Measurements from ENCODE around the gene EIF4E3. TPM values are rescaled to one million over a fixed set of nuclear protein-coding genes. Genes with fewer than 3 reads are reported as not detected.

EIF4E3 gene
- polyA plus RNA-seq, 1 donor (not counting 4 experiments of a cell fraction or from before 2014, with no cell fraction given) = 2.2 TPM

DNA sequence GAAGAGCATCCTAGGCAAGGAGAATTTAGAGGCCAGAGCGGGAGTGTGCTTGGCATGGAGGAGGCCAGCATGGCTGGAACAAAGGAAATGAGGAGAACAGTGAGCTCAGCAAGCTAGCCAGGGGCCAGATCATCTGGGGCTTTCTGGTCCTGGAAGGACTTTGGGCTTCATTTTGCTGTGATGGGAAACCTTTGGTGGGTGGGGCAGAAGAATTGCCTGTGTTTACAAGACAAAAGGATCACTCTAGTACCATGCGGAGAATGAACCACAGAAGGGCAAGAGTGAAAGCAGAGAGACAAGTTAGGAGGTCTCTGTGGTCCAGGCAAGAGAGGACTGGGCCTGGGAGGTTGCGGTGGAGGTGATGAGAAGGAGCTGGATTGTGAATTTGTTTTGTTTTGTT, 80.1 kb downstream of the EIF4E3 start:
- Histone ChIP-seq H3K27ac (ENCODE audit: control insufficient read depth, insufficient read depth, low read length) (no peak overlapping the region), H4K20me1 (ENCODE audit: control insufficient read depth, extremely low read depth, insufficient read depth, low read length) (no peaks in the 10 kb centered on the region), H3K9me1 (ENCODE audit: control insufficient read depth, extremely low read depth, insufficient read depth, low read length) (no peaks in the 10 kb centered on the region), H3K79me2 (ENCODE audit: control insufficient read depth, insufficient read depth, low read length) (no peaks in the 10 kb centered on the region), H3K4me1 (ENCODE audit: control insufficient read depth, extremely low read depth, insufficient read depth, low read length) (peaks cover 9% of the 10 kb centered on the region), H3K4me3 (ENCODE audit: control insufficient read depth in 2 of 3, extremely low read depth in 1 of 3, insufficient read depth in 2 of 3, low read depth in 1 of 3, low read length in 3 of 3) (no peak overlapping the region), H3K9me3 (ENCODE audit: control insufficient read depth, low read depth, low read length) (no peaks in the 10 kb centered on the region), H2AFZ (ENCODE audit: control insufficient read depth, low read length) (no peak overlapping the region), H3K9ac (ENCODE audit: control insufficient read depth, extremely low read depth, insufficient read depth, low read length) (no peak overlapping the region), H3K27me3 (ENCODE audit: control insufficient read depth, extremely low read depth, insufficient read depth, low read length) (peaks cover 2% of the 10 kb centered on the region), H3K4me2 (ENCODE audit: control insufficient read depth, extremely low read depth, insufficient read depth, low read depth, low read length) (no peak overlapping the region), H3K36me3 (ENCODE audit: control insufficient read depth in 2 of 2, extremely low read depth in 1 of 2, insufficient read depth in 2 of 2, low read length in 2 of 2) (no peaks in the 10 kb centered on the region)
- TF ChIP-seq CTCF (optimal IDR thresholded peaks at IDR 0.05 in 1 of 3, IDR thresholded peaks at IDR 0.05 in 1 of 3, conservative IDR thresholded peaks at IDR 0.05 in 1 of 3; ENCODE audit: extremely low read depth in 1 of 3, insufficient read depth in 2 of 3, low read length in 3 of 3) = no peak
- TF ChIP-seq EZH2 (IDR thresholded peaks at IDR 0.05; ENCODE audit: low read length) = no peak
- DNase-seq (ENCODE audit: low read depth, low spot score) = no peak
- dilution Hi-C loops (cut with MboI; ENCODE audit: extremely low pct_ligation_motif_present, low sequenced_read_pairs) = no loop called here
- no peak for FAIRE-seq

- Histone ChIP-seq H3K9me1 (ENCODE audit: control insufficient read depth, extremely low read depth, insufficient read depth, low read length) (no peaks in the 10 kb centered on the region), H3K36me3 (ENCODE audit: control insufficient read depth in 2 of 2, extremely low read depth in 1 of 2, insufficient read depth in 2 of 2, low read length in 2 of 2) (no peaks in the 10 kb centered on the region), H3K4me3 (ENCODE audit: control insufficient read depth in 2 of 3, extremely low read depth in 1 of 3, insufficient read depth in 2 of 3, low read depth in 1 of 3, low read length in 3 of 3) (no peak overlapping the region), H3K27ac (ENCODE audit: control insufficient read depth, insufficient read depth, low read length) (no peak overlapping the region), H3K27me3 (ENCODE audit: control insufficient read depth, extremely low read depth, insufficient read depth, low read length) (no peaks in the 10 kb centered on the region), H3K79me2 (ENCODE audit: control insufficient read depth, insufficient read depth, low read length) (no peaks in the 10 kb centered on the region), H3K4me2 (ENCODE audit: control insufficient read depth, extremely low read depth, insufficient read depth, low read depth, low read length) (no peak overlapping the region), H4K20me1 (ENCODE audit: control insufficient read depth, extremely low read depth, insufficient read depth, low read length) (no peaks in the 10 kb centered on the region), H3K9me3 (ENCODE audit: control insufficient read depth, low read depth, low read length) (no peaks in the 10 kb centered on the region), H3K9ac (ENCODE audit: control insufficient read depth, extremely low read depth, insufficient read depth, low read length) (no peak overlapping the region), H3K4me1 (ENCODE audit: control insufficient read depth, extremely low read depth, insufficient read depth, low read length) (no peaks in the 10 kb centered on the region), H2AFZ (ENCODE audit: control insufficient read depth, low read length) (no peak overlapping the region)
- no peak for FAIRE-seq
- TF ChIP-seq EZH2 (IDR thresholded peaks at IDR 0.05; ENCODE audit: low read length) (no peak), CTCF (optimal IDR thresholded peaks at IDR 0.05 in 1 of 3, IDR thresholded peaks at IDR 0.05 in 1 of 3, conservative IDR thresholded peaks at IDR 0.05 in 1 of 3; ENCODE audit: extremely low read depth in 1 of 3, insufficient read depth in 2 of 3, low read length in 3 of 3) (no peak)
- dilution Hi-C loops (cut with MboI; ENCODE audit: extremely low pct_ligation_motif_present, low sequenced_read_pairs) = no loop called here
- no peak for DNase-seq (ENCODE audit: low read depth, low spot score)
These were observed 83.5 kb downstream of the EIF4E3 start for GRCh38 chr3:71641674-71642073.
